Fibroblast of skin of right quadriceps (primary cell): ENCODE measurements around the gene KLHL25.

Source experiments
- DNase-seq: peaks from one replicate; pipeline ENCODE4 v3.0.0-alpha.2; 2013

The KLHL25 gene

DNA sequence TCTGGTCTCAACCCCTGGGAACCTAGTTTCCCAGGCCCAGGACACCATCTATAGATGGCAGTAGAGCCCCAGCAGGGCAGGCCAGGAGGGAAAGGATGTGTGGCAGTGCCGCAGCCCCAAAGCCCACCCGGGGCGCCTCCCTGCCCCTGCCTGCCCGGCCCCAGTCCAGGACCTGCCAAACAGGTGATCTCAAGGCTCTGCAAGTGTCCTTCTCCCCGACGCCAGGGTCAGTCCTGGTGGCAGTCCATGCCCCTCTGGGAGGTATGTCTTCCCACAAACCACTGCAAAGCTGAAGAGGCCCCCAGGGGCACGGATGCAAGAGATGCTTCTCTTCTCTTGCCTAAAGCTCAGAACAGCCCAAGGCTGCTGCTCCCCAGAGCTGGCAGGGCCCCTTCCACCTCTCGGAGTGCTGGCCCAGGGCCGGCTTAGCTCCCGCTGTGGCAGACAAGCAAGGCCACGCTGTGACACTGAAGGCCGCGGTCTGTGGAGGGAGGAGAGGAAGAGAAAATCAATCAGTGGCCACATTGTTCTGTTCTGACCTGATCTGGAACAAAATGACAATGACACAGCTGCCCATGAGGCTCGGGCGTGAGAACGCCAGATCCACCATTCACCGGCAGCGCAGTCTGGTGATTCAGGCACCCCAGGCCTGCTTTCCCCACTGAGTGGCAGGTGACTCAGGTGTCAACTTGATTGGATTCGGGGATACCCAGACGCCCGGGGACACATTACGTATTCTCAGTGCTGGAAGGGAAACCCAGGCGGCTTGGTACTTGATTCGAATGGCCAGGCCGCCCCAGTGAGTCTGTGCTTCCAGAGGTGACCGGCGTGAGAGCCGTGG, 34.0 kb downstream of the KLHL25 start:
- DNase-seq, result no peak

DNA sequence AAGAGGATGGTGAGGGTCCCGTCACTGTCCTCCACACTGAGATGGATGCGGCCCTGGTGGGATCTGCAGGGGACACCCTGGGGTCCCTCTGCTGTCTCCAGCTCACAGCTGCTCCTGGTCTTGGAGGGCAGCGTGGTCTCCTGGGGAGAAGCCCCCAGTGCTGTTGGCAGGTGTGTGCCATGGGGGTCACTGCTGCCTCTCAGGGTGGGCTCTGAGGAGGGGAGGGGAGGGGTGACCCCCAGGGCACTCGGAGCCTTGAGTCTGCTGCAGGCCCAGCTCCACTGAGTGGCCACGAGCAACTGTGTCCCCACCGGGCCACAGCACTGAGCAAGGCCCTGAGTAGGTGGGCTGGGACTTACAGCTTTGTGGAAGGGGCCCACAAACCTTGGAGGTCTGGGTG, 34.7 kb downstream of the KLHL25 start:
- no peak for DNase-seq

DNA sequence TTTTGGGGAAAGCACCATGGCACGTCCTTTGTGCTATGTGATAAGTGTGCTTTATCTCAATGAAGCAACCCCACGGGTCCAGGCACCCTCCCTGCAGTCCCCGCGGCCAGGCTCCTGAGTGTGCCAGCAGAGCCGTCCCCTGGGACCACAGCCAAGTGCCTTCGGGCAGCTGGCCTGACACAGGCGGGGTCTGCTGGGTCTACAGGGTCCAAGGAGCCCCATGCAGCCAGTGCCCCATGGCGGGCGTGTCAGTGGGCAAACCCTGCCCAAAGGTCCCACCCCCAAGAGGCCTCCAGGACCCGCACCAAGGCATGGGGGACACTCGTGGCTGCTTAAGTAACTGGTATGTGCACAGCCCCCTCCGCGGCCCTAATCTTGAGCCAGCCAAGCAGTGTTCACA, 35.3 kb downstream of the KLHL25 start:
- DNase-seq, result no peak

DNA sequence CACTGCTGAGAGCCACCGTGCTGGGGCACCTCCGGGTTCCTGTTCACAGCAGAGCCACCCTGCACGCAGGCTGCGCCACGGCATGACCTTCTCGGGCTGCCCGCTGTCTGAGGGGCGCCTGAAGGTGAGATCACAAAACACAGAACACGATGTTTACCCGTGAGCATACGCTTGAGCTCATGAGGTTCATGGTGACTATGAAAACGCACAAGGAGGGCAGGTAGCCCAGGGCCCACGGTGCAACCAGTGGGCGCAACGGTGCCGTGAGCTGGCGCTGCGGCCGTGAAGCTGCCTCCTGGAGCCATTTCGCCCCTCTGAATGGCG, 36.1 kb downstream of the KLHL25 start:
- no peak for DNase-seq

DNA sequence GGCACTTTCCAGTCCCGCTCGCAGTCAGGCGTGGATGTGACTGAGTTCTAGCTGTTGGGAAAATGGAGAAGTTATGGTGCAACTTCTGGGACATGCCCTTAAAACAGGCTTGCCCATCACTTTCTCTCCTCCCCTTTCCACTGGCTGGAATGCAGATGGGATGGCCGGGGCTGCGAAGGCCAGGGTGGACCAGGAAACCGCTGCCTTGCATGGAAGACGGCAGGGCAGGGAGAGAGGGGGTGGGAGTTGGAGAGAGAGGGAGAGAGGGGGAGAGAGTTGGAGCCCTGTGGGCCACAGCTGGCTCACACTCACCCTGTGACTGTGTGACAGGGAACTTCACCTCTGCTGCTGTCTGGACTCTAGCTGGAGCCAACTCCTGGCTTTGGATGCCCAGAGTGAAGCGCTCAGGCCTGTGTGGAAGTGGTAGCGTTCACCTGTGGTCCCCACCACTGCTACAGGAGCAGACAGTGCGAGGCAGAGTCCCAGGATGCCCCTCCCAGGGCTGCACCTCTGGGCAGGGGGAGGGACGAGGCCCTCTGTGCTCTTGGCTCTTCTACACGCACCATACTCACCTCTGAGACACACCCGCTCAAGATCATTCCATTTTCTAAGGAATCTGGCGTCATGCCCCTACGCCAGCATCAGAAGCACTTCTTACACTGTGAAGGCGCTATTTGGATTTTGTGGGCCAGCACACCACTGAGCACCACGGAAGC, 36.6 kb downstream of the KLHL25 start:
- DNase-seq, result no peak

DNA sequence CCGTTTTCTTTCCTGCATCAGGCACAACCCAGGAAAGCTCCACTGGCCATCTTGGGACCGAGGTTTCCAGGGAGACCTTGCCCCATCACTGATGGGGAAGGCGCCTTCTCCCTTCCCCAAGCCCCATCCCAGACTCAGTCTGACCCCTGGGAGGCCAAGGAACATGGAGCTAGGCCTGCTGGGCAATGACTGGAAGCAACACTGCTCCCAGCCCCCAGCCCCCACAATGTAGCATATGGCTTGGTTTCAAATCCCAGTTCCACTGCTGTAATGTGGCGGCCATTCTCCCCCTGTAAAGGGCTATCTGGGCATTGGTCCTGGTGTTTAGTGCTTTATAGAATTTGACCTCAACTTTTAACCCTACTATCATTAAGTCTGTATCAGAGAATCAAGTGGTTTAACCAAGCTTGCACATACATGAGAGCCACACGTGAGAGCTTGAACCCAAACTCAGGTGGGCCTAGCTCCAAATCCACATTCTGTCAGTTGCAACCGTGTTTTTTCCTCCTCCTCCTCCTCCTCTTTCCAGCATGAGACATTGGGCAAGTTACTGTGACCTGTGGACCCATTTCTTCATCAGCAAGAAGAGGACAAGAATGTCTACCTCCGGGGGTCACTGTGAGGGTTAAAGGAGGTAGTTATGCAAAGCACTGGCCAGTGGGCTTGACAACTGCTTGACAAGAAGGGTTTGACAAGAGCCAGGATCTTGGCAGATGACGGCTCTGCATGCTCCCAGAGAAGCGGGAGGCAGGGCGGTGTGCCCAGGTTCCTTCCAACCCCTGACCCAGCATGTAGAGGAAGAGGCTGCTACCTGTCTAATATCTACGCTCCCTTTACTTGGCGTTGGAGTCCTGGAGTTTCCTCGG, 37.4 kb downstream of the KLHL25 start:
- DNase-seq, result no peak

DNA sequence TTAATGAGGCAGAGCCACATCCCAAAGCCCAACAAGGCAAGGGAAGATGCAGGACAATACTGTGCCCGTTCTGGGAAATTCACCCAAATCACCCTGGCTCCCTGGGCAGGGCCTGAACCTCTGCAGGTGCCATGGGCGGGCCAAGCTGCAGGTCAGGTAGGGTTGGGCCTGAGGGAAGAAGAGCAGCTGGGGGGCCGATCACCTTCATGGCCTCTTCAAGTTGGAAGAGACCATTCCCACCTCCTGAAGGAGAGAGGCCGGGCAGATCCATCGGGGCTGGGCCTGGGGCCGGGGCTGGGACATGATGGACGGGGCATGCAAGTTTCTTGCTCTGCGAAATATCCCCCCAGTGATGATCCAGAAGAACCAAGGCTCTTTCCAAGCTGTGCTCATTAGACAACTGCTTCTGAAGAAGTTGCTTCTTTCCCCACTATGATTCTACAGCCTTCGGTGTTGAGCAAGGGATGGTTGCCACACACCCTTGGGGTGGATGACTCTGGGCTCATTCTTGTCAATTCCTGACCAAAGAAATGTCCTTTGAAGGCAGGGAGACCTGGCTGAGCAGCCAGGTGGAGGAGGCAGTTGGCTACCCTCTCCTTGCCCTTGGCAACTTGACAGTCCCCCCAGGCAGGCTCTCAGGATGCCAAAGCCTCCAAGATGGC, 38.2 kb downstream of the KLHL25 start:
- no peak for DNase-seq

DNA sequence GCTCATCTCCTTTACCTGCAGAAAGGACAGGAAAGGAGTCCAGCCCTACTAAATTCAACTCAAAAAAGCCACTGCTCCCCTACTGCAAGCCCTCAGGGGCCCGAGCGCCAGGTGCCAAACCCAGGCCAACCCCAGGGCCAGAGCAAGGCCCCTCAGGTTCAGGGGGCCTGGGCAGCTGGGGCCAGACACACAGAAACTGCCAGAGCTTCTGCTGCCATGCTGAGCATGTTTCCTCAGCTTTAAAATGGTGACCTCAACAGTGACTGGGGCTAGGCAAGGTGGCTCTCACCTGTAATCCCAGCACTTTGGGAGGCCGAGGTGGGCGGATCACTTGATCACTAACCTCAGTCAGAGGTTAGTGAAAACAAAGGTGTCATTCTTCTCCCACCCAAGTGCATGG, 38.8 kb downstream of the KLHL25 start:
- no peak for DNase-seq

DNA sequence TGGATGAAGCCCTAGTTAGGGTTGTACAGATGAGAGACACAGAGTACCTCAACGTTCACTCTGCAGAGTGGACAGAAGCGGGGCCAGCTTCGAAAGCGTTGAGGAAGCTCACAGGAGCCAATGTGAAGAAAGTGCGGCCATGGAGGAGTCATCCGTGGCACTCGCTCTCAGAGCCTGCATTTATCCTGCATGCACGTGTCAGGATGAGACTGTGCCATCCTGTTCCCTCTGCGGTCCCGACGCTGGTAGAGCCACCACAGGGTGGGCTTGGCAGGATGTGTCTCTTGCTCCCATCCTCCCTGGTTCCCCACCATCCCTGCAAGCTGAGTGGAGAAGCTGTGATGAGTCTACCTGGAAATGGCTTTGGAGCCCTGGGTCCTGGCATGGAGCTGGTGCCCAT, 39.3 kb downstream of the KLHL25 start:
- no peak for DNase-seq

DNA sequence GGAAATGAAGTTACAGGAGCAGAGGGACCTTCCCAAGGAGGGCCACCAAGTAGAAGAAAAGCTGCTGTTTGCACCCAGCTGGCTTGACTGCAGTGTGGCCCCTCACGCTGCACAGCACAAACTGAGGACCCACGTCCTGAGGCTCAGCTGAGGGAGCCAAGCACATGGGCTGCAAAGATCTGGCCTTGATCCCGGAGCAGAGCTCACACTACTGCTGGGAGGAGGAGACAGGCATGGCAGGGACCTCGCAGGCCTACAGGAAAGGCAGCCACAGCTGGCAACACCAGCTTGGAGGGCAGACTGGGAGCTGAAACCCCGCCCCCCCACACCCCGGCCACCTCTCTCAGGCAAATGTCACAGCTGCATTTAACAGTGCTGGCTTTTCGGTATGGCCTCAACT, 39.7 kb downstream of the KLHL25 start:
- DNase-seq, result no peak

DNA sequence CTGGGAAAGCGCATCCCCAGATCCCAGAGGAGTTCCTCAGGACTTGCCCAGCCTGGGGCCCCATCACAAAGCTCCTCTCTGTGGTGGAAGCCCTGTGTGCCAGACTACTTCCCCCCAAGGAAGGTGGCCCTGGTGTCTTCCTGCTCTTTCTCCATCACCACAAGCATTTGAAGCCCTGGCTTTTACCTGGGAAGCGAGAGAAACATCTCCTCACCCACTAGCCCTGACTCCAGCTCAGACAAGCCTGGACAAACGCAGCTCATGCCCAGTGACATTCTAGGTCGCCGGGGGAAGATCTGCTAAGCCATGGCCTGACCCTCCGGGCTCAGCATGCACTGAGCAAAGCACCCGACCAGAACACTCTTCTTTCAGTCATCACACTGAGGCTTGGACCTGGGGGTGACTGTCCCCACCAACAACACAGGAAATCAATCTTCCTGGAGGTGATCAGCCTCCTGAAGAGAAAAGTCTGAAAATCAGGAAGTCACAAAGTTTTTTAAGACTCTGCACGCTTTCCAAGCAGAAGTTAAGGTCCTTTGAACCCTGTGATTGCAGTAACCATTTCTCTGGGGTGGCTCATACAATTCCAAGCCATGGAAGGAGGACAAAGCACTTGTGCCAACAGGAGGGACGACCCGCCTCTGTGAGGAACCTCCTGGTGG, 40.8 kb downstream of the KLHL25 start:
- DNase-seq, result no peak

DNA sequence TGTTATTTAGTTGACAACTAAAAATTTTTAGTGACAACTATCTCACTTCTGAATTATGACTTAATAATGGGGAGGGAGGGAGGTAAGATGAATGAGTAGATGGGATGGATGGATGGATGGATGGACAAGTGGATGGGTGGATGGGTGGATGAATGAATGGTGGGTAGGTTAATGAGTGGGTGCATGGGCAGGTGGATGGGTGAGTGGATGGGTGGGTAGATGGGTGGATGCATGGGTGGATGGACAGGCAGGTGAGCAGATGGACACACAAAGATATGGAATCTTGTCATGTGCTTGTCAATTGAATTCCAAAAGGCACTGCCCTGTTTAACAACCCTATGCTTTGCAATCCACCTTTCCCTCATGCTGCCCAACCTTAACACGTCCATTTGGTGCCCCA, 41.5 kb downstream of the KLHL25 start:
- DNase-seq, result no peak

DNA sequence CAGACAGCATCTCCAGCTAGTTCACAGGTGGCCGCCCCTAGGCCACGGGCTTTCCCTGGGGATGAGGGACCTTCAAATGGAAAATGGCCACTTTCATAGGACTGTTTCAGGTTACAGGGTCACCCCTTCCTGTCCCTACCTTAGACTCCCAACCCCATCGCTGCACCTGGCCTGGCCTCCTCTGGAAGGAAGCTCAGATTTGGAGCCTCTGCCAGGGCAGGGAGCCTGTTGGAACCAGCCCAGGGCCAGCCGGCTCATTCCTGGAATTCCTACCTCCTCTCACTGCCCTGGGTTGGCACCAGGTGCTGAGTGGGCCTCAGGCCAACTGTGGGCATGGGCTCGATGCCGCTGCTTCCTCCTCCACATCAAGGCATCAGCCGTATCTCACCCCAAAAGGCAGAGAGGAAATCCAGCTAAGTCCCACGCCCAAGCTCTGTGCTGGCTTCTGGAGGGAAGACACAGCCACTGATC, 42.2 kb downstream of the KLHL25 start:
- DNase-seq, result no peak

DNA sequence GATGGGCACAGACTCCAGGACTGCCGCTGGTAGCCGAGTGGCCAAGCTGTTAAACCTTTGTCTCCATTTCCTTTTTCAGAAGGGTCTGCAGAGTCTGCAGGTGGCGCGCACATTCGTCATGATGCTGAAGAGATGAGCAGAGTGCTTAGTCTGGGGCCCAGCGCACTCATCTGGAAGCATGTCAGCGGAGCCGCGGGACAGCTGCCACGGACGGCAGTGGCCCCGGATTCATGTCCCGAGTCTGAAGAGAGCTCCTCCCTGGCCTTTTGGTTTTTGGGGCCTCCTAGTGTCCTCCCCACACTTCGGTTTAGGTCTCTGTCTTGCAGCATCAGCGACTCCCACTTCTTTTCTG, 42.6 kb downstream of the KLHL25 start:
- DNase-seq, result no peak

DNA sequence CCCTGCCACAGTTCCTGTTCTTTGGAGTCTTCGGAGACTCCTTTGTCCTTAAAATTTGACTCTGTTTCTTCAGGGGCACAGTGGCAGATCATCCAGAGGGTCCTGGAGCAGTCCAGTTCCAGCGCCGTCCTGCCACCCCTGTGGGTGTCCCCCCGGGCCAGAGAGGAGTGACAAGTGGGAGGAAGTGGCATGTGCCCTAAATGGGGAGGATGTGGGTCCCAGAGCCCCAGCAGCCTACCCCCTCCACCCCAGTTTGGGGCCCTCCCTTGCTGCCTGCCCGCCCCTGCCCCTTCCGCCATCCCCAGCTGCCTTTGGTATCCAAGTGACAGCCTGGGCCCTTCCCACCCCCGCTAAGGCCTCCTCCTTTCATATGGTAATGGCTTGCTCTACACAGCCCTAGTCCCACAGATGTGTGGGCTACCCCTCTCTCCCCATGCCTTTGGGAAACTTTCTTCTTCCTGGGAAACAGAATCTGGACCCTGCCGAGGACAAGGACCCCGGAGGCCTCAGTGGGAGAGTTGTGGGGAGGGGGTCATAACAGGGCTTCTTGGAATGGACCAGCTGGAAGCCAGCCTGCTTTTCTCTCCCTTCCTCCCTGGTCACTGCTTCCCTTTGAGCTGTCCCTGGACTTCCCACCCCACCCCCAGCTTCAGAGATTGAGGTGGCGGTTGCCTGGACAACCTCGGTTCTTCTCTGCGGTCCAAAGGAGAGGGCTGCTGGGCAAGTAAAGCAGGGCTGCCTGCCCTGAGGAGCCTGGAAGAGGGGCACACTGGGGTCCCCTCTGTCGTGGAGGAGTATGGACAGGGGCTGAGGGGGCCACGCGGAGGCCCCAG, 43.2 kb downstream of the KLHL25 start:
- DNase-seq, result no peak

DNA sequence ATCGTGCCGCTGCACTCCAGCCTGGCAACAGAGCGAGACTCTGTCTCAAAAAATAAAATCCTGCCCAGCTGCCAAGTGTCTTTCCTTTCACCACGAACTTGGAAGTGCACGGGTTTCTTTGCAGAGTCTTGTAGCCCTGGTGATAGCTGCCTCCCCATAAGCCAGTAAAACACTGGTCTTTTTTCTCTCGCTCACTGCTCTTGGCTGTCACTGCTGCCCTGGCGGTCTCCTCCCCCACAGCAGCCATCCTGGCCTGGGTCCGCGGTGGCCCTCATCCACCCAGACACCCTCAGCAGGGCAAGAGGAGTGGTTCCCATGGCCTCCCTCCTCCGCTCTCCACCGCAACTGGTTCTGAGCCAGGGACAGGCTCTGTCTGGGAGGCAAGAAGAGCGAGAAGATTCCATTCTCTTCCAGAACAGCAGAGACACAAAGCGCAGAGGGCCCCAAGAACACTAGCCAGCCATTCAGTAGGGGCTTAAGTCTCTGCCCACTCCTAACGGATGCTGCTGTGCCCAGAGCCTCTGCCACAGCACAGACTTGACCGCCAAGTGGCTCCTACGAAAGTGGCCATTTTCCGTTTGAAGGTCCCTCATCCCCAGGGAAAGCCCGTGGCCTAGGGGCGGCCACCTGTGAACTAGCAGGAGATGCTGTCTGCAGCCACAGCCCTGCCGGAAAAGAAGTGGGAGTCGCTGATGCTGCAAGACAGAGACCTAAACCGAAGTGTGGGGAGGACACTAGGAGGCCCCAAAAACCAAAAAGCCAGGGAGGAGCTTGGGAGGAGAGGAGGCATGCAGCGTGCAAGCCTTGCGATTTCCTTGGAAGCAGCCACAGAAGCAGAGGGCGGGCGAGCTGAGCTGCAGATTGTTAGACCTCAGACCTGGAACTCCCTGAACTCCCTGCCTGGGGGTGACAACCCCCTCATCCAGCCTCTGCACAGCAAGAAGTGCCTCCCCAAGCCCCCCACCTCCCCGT, 44.1 kb downstream of the KLHL25 start:
- peak; percentile 11 for DNase-seq

DNA sequence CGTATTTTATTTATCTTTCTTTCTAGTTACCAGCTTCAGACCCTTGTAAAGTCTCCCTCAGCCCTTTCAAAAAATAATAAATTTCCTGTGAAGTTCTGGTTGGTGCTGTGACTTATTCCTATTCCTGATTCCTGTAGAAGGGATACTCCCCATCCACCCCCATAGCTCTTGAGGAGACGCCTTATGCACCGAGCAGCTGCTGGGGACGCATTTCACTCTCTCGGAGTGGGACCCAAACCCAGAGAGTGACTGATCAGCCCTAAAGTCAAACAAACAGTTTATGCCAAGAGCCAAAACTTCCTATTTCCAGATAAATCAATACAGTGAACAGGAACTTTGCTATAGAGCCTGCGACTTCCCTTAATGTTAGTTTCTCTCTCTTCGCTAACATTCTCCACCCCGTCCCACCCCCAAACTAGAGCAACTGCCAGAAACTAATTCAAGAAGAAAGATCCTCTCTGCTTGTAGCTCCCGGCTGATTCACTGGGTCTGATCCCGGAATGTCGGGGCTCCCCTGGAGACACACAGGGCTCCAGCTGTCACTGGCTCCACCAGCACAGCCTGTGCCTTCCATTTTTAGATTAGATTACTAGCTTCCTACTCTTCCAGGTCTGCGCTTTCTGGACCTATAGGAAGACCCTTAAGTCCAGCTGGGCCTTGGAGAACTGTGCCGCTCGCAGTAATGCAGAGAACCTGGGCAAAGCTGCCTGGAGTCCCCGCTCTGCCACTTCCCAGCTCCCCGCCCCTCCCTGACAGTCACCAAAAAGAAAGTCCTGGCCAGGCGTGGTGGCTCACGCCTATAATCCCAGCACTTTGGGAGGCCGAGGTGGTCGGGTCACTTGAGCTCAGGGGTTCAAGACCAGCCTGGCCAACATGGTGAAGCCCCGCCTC, 45.2 kb downstream of the KLHL25 start:
- peak; percentile 34 for DNase-seq

DNA sequence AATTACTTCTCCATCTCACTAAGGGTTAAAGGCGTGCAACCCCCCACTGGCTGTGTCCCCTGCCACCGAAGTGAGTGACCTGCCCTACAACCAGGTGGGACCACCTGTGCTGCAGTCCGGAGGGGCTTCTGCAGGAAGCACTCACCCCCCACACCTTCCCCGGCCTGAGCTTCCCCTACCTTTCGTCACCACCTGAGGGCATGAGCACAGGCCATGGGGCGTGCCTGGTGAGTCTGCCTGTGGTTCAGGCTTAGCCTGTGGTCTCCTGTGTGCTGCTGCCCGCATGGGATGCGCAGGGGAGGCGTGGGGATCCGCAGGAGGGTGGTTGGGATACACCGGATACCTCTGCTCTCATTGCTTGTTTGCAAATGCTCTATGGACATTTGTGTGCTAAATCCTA, 46.0 kb downstream of the KLHL25 start:
- DNase-seq, result no peak

DNA sequence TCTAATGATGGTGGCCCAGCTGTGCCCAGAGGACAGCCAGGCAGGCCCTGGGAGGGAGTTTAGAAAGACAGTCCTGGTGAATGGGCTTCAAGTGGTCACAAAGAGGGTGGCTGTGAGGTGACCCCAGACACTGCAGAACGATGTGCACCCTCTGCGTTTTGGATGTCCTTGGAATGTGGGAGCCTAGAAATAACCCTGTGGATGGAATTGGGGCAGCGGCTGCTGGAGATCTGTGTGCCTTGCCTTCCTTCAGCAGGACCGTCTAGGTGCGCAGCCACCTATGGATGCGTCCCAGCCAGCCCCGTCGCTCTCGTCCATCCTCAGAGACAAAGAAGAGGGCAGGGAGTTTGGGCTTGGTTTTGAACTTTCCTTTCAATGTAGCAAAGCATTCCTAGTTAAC, 46.5 kb downstream of the KLHL25 start:
- no peak for DNase-seq
